ENCODE measurements around the gene CCL7. TPM values are rescaled to one million over a fixed set of nuclear protein-coding genes. Genes with fewer than 3 reads are reported as not detected.
A peak's percentile ranks its signal among the peaks of the same experiment; 100 is the strongest.

CCL7 gene
- total and polyA plus RNA-seq, 2 experiments from 2014 or later: not detected

- DNase-seq (ENCODE audit: low read depth in 1 of 2, low spot score in 1 of 2): peak in 1 of 2 donors; percentile 58
- no peaks in the 10 kb centered on the region for H3K27me3 ChIP-seq
- no peak overlapping the region for H3K4me3 ChIP-seq
- H3K4me1 ChIP-seq (ENCODE audit: low read depth): no peaks in the 10 kb centered on the region
- H3K36me3 ChIP-seq: no peaks in the 10 kb centered on the region
- TF ChIP-seq, protein P1, sequence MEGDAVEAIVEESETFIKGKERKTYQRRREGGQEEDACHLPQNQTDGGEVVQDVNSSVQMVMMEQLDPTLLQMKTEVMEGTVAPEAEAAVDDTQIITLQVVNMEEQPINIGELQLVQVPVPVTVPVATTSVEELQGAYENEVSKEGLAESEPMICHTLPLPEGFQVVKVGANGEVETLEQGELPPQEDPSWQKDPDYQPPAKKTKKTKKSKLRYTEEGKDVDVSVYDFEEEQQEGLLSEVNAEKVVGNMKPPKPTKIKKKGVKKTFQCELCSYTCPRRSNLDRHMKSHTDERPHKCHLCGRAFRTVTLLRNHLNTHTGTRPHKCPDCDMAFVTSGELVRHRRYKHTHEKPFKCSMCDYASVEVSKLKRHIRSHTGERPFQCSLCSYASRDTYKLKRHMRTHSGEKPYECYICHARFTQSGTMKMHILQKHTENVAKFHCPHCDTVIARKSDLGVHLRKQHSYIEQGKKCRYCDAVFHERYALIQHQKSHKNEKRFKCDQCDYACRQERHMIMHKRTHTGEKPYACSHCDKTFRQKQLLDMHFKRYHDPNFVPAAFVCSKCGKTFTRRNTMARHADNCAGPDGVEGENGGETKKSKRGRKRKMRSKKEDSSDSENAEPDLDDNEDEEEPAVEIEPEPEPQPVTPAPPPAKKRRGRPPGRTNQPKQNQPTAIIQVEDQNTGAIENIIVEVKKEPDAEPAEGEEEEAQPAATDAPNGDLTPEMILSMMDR (IDR thresholded peaks at IDR 0.05; ENCODE audit: low read depth, low read length): no peak
- H3K9me3 ChIP-seq (ENCODE audit: low read depth): no peaks in the 10 kb centered on the region
- H3K27ac ChIP-seq: no peak overlapping the region
Measured at GRCh38 chr17:34299956-34300577, 30.0 kb downstream of the CCL7 start.

- H3K36me3 ChIP-seq: no peaks in the 10 kb centered on the region
- no peaks in the 10 kb centered on the region for H3K27me3 ChIP-seq
- TF ChIP-seq, protein P1 (IDR thresholded peaks at IDR 0.05; ENCODE audit: low read depth, low read length): no peak
- H3K9me3 ChIP-seq (ENCODE audit: low read depth): no peaks in the 10 kb centered on the region
- H3K4me3 ChIP-seq: no peak overlapping the region
- no peak overlapping the region for H3K27ac ChIP-seq
- DNase-seq (ENCODE audit: low read depth in 1 of 2, low spot score in 1 of 2): peak in 1 of 2 donors; percentile 52
- no peaks in the 10 kb centered on the region for H3K4me1 ChIP-seq (ENCODE audit: low read depth)
Measured at GRCh38 chr17:34300652-34301370, 30.8 kb downstream of the CCL7 start.

DNA sequence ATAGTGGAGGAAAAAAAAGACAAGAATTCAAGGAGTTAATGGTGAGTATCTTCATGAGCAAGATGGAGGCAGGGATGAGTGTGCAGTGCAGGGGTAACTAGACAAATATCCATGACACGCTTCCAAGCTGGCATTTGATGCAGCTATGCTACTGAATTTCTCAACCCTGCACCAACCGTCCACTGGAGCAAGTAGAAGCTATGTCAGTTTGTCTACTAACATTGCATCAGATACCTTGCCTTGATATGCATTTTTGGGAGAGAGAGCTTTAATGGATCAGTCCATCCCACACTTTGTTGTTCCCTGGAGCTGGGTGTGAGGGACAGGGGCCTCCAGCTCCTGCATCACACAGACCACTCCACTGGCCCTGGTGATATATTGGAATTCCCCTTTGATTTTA, 32.0 kb downstream of the CCL7 start:
- peak in 1 of 2 donors; percentile 41 for DNase-seq (ENCODE audit: low read depth in 1 of 2, low spot score in 1 of 2)
- H3K27ac ChIP-seq: no peak overlapping the region
- TF ChIP-seq, protein P1 (IDR thresholded peaks at IDR 0.05; ENCODE audit: low read depth, low read length): no peak

DNA sequence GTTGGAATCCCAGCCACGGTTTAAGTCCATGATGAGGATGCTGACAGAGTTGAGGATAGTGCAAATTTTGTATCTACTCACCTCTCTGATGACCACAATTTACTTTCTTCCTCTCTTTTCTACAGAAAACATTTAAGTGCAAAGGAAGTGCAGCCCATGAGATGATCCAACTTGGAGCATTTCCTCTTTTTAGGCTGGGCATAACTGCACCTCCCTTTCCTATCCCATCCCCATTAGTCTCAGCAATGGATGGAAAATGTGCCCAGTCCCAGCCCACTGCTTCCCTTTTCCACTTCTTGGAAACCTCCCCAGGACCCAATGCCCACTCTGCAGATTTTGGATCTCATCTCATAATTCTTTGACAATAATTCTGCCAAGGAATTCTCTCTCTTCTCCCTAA, 32.6 kb downstream of the CCL7 start:
- Histone ChIP-seq H3K9me3 (ENCODE audit: low read depth) (no peaks in the 10 kb centered on the region), H3K4me3 (no peak overlapping the region), H3K27me3 (no peaks in the 10 kb centered on the region), H3K36me3 (no peaks in the 10 kb centered on the region), H3K27ac (no peak overlapping the region), H3K4me1 (ENCODE audit: low read depth) (no peaks in the 10 kb centered on the region)
- DNase-seq (ENCODE audit: low read depth in 1 of 2, low spot score in 1 of 2): no peak
- TF ChIP-seq, protein P1 (IDR thresholded peaks at IDR 0.05; ENCODE audit: low read depth, low read length): no peak

More for the DNA sequence above, 32.0 kb downstream of the CCL7 start:
- Histone ChIP-seq H3K4me1 (ENCODE audit: low read depth) (no peaks in the 10 kb centered on the region), H3K36me3 (no peaks in the 10 kb centered on the region), H3K9me3 (ENCODE audit: low read depth) (no peaks in the 10 kb centered on the region), H3K4me3 (no peak overlapping the region), H3K27me3 (no peaks in the 10 kb centered on the region)

DNA sequence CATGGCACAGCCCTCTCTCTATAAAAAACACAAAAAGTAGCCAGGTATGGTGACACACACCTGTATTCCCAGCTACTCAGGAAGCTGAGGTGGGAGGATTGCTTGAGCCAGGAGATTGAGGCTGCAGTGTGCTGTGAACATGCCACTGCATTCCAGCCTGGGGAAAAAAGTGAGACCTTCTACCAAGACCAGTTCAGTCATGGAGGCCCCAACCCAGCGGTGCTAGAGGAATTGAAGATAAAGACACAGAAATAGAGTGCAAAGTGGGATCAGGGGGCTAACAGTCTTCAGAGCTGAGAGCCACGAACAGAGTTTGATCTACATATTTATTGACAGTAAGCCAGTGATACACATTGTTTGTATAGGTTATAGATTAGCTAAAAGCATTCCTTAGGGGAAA, 33.6 kb downstream of the CCL7 start:
- Histone ChIP-seq H3K4me3 (no peak overlapping the region), H3K36me3 (no peaks in the 10 kb centered on the region), H3K9me3 (ENCODE audit: low read depth) (no peaks in the 10 kb centered on the region), H3K27ac (no peak overlapping the region), H3K4me1 (ENCODE audit: low read depth) (no peaks in the 10 kb centered on the region), H3K27me3 (no peaks in the 10 kb centered on the region)
- TF ChIP-seq, protein P1 (IDR thresholded peaks at IDR 0.05; ENCODE audit: low read depth, low read length): no peak
- DNase-seq (ENCODE audit: low read depth in 1 of 2, low spot score in 1 of 2): no peak
